Measurements from ENCODE around the gene MEMO1. TPM values are rescaled to one million over a fixed set of nuclear protein-coding genes. Genes with fewer than 3 reads are reported as not detected.
A peak's percentile ranks its signal among the peaks of the same experiment; 100 is the strongest.

Gene MEMO1
- polyA plus RNA-seq, 1 of the 3 experiments (the other 2 are of a cell fraction), result 54.3 TPM

GRCh38 chr2:31937741-31938140 lies 73.1 kb downstream of the MEMO1 start:
- ChIA-PET POLR2A (no interaction called here), CTCF (interaction anchor here (1.1 kb wide), 1 partner anchor 17 kb away, joined by 3 read pairs; no protein-coding TSS in a partner anchor)
- Histone ChIP-seq H3K27me3 (ENCODE audit: insufficient read depth) (no peaks in the 10 kb centered on the region), H3K4me1 (ENCODE audit: control insufficient read depth in 1 of 2, insufficient read depth in 2 of 2, low read depth in 1 of 2, low read length in 1 of 2) (peaks cover 0 to 15% of the 10 kb centered on the region in 2 experiments; a peak in 3 of 4 replicates), H3K4me2 (no peak overlapping the region), H2AFZ (ENCODE audit: low read depth) (no peak overlapping the region), H3K36me3 (replicated peaks in 1 of 2; ENCODE audit: control insufficient read depth in 1 of 2, insufficient read depth in 2 of 2, low read length in 1 of 2) (peaks cover 2 to 13% of the 10 kb centered on the region in 2 experiments), H3K79me2 (ENCODE audit: insufficient read depth) (peaks cover 61% of the 10 kb centered on the region), H3F3A (replicated peaks; ENCODE audit: insufficient read depth) (no peaks in the 10 kb centered on the region), H3K9me3 (no peaks in the 10 kb centered on the region), H3K9me2 (no peaks in the 10 kb centered on the region), H4K20me1 (ENCODE audit: insufficient read depth) (peaks cover 3% of the 10 kb centered on the region; the same call in 1 of the 2 replicates), H3K9ac (no peak overlapping the region), H3K27ac (ENCODE audit: low read depth in 2 of 2, low read length in 1 of 2) (0 out of 4 replicates have a peak overlapping the region, but pooled peaks of 1 of the 2 experiments have one; percentile 8), H3K4me3 (ENCODE audit: low read depth in 2 of 2, low read length in 1 of 2) (no peak overlapping the region)
- TF ChIP-seq NRF1 (IDR thresholded peaks at IDR 0.05; ENCODE audit: low read depth, low read length) (no peak), JUND (IDR thresholded peaks at IDR 0.05) (peak; percentile 69), MAX (IDR thresholded peaks at IDR 0.05; ENCODE audit: low read depth) (no peak), SIN3A (IDR thresholded peaks at IDR 0.05; ENCODE audit: borderline replicate concordance, low read depth, low read length) (no peak), NFIC (IDR thresholded peaks at IDR 0.05; ENCODE audit: borderline replicate concordance) (no peak), RXRA (IDR thresholded peaks at IDR 0.05; ENCODE audit: borderline replicate concordance, low read depth) (no peak), CHD2 (IDR thresholded peaks at IDR 0.05; ENCODE audit: low read length, partially characterized antibody) (no peak), PBX3 (IDR thresholded peaks at IDR 0.05) (peak; percentile 82), ELF1 (IDR thresholded peaks at IDR 0.05) (no peak), GABPA (IDR thresholded peaks at IDR 0.05; ENCODE audit: low read depth) (no peak), EZH2phosphoT487 (IDR thresholded peaks at IDR 0.05; ENCODE audit: borderline replicate concordance, low read depth) (no peak), RAD21 (IDR thresholded peaks at IDR 0.05; ENCODE audit: low read length) (no peak), FOSL2 (IDR thresholded peaks at IDR 0.05; ENCODE audit: borderline replicate concordance, low read depth) (peak; percentile 29; the same call in 1 of the 2 replicates), USF2 (IDR thresholded peaks at IDR 0.05; ENCODE audit: borderline replicate concordance, low read depth, low read length) (no peak), YY1 (IDR thresholded peaks at IDR 0.05; ENCODE audit: low read depth) (no peak), TCF12 (IDR thresholded peaks at IDR 0.05) (peak; percentile 95), FOXJ3 (CRISPR knock-in tag; IDR thresholded peaks at IDR 0.05) (no peak), POLR2AphosphoS5 (IDR thresholded peaks at IDR 0.05; ENCODE audit: low read depth, low read length) (peak; percentile 41; the same call in 1 of the 2 replicates), TEAD4 (IDR thresholded peaks at IDR 0.05; ENCODE audit: borderline replicate concordance, insufficient read depth) (peak; percentile 31; the same call in 1 of the 2 replicates), MEF2A (IDR thresholded peaks at IDR 0.05; ENCODE audit: borderline replicate concordance, low read depth) (peak; percentile 67; the same call in 1 of the 2 replicates), MXI1 (IDR thresholded peaks at IDR 0.05; ENCODE audit: low read depth, low read length) (no peak), EP300 (IDR thresholded peaks at IDR 0.05; ENCODE audit: borderline replicate concordance in 1 of 2, low read depth in 1 of 2, low read length in 1 of 2) (peak in 1 of 2 experiments; percentile 64; a peak in 1 of 4 replicates), FOXM1 (IDR thresholded peaks at IDR 0.05; ENCODE audit: low read depth) (no peak), USF1 (IDR thresholded peaks at IDR 0.05; ENCODE audit: borderline replicate concordance, low read depth) (no peak), GATA2 (CRISPR knock-in tag; IDR thresholded peaks at IDR 0.05) (no peak)
- TF ChIP-seq, protein P1, sequence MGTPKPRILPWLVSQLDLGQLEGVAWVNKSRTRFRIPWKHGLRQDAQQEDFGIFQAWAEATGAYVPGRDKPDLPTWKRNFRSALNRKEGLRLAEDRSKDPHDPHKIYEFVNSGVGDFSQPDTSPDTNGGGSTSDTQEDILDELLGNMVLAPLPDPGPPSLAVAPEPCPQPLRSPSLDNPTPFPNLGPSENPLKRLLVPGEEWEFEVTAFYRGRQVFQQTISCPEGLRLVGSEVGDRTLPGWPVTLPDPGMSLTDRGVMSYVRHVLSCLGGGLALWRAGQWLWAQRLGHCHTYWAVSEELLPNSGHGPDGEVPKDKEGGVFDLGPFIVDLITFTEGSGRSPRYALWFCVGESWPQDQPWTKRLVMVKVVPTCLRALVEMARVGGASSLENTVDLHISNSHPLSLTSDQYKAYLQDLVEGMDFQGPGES (IDR thresholded peaks at IDR 0.05; ENCODE audit: low read depth, low read length), result no peak
- TF ChIP-seq, protein P2, sequence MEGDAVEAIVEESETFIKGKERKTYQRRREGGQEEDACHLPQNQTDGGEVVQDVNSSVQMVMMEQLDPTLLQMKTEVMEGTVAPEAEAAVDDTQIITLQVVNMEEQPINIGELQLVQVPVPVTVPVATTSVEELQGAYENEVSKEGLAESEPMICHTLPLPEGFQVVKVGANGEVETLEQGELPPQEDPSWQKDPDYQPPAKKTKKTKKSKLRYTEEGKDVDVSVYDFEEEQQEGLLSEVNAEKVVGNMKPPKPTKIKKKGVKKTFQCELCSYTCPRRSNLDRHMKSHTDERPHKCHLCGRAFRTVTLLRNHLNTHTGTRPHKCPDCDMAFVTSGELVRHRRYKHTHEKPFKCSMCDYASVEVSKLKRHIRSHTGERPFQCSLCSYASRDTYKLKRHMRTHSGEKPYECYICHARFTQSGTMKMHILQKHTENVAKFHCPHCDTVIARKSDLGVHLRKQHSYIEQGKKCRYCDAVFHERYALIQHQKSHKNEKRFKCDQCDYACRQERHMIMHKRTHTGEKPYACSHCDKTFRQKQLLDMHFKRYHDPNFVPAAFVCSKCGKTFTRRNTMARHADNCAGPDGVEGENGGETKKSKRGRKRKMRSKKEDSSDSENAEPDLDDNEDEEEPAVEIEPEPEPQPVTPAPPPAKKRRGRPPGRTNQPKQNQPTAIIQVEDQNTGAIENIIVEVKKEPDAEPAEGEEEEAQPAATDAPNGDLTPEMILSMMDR (IDR thresholded peaks at IDR 0.05), result no peak
- WGBS (ENCODE audit: low lambda C conversion rate), result 70% methylated on average over 3 of the region's 3 CpGs
- no peak for DNase-seq
